NCI-H82 (cell line): ENCODE measurements around the gene URB1.
"Not testable (repeated sequence)": the region's sequence is repeated elsewhere in the genome, so short reads cannot be mapped to it uniquely, and the experiment has no call there.

ENCODE experiments used
- DNase-seq: peaks from one replicate; lab custom pipeline; 2025; lab: John Stamatoyannopoulos, UW

URB1 gene

GRCh38 chr21:32282992-32283391, 109.8 kb downstream of the URB1 start:
- peak; percentile 51 for DNase-seq

- DNase-seq: no peak
These were observed 111.3 kb downstream of the URB1 start for GRCh38 chr21:32281531-32281930.

- no peak for DNase-seq
These were observed 113.5 kb downstream of the URB1 start for GRCh38 chr21:32279377-32279680.

GRCh38 chr21:32278518-32279376, 114.1 kb downstream of the URB1 start, which contains the start of gene MIS18A:
MIS18A (minus strand) TSS chr21:32279049; CDS start chr21:32279014, 35 bp downstream.
- peak; percentile 99 for DNase-seq

- peak; percentile 54 for DNase-seq
These were observed 114.7 kb downstream of the URB1 start for GRCh38 chr21:32278103-32278502.

- peak; percentile 67 for DNase-seq
These were observed 116.1 kb downstream of the URB1 start for GRCh38 chr21:32276671-32277070.

- DNase-seq: no peak
These were observed 122.1 kb downstream of the URB1 start for GRCh38 chr21:32270748-32271147.

GRCh38 chr21:32265321-32265720, 127.5 kb downstream of the URB1 start:
- not testable (repeated sequence) for DNase-seq

GRCh38 chr21:32261929-32262328, 130.9 kb downstream of the URB1 start:
- DNase-seq: no peak
